NCI-H510A (cell line): ENCODE data around the gene DBT.
"Not testable (repeated sequence)": the region's sequence is repeated elsewhere in the genome, so short reads cannot be mapped to it uniquely, and the experiment has no call there.

ENCODE experiments used
- DNase-seq: peaks from one replicate; lab custom pipeline; 2025; lab: John Stamatoyannopoulos, UW

Gene DBT

DNA sequence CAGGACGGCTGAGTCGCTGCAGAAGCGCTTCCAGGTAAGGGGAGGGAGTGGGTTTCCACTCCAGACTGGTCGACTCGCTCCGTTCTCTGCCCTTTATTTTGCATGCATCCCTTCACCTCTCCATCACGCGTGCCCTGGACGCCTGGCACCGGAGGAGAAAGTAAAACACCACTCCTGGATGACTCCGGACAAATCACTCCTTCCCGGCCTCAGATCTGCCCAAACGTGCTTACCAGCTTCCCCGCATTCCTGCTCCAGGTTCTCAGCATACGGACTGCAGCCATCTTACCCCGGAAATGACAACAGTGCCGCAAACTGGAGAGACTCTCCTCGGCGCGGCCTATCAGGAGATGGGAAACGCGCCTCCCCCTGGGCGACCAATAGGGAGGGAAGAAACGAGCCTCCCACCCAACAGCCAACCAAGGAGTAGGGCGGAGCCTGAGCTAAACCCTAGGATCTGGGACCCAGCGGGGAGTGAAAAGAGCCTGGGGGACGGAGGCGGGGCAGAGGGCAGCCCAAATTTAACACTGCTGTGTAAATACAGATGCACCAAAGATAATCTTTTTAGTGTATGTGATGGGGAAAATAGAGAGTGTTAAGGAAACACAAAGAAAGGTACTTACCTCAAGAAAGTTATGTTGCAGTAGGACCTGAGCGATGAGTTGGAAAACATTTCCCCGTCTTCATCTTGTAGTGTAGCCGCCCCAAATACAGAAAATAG, at the start of gene DBT:
DBT (minus strand) TSS at position 298 of the 721 bp plus-strand sequence; CDS start at position 284, 14 bp downstream.
- peak; percentile 94 for DNase-seq

DNA sequence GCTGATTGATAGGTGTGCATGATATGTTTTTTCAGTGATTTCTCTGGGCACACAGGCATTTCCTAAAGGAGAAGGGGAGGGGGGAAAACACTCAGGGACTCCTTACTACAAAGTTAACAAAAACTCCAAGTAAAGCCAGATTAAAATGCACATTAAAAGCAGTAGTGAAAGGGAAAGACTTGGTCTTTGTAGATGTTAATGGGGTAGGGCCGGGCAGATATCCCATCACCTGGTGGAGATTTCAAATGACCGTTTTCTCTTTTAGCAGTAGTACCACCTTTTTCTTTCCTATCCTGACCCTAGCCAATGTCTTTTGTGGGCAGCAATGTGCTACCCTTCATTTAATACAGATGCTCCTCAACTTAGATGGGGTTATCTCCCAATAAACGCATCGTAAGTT, 48.9 kb upstream of the DBT start:
- DNase-seq = no peak

DNA sequence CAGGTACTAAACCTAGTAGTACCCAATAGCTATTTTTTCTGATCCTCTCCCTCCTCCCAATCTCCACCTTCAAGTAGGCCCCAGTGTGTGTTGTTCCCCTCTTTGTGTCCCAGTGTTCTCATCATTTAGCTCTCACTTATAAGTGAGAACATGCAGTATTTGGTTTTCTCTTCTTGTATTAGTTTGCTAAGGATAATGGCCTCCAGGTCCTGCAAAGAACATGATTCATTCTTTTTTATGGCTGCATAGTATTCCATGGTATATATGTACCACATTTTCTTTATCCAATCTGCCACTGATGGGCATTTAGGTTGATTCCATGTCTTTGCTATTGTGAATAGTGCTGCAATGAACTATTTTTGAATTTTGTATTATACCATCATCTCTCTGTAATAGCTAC, 47.4 kb upstream of the DBT start:
- not testable (repeated sequence) for DNase-seq

DNA sequence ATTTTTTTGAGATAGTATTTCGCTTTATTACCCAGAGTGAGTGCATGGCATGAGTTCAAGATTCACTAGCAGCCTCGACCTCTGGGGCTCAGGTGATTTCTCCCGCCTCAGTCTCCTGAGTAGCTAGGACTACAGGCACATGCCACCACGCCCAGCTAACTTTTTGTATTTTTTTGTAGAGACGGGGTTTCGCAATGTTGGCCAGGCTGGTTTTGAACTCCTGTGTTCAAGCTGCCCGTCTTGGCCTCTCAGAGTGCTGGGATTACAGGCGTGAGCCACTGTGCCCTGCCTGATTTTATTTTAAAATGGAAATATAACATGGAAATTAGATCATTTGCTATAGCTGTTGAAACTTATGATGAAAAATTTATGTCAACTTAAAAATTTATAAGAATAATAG, 46.5 kb upstream of the DBT start:
- DNase-seq = no peak

DNA sequence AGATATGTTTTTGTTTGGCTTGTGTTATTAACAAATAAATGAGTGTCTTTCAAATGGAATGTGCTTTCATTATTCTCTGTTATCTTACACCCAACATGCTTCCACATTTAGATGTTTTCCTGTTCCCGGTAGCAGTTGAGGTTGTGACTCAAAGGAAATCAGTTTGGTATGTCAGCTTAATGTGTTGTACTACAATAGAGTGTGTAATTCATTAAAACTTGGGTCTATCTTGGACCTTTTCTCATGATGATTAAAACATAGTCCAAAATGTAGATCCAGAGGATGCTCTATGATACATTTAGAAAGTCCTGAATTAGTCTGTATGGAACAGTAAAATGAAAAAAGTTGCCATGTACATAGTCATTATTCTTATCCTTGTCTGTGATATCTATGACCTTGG, 43.1 kb upstream of the DBT start:
- no peak for DNase-seq

DNA sequence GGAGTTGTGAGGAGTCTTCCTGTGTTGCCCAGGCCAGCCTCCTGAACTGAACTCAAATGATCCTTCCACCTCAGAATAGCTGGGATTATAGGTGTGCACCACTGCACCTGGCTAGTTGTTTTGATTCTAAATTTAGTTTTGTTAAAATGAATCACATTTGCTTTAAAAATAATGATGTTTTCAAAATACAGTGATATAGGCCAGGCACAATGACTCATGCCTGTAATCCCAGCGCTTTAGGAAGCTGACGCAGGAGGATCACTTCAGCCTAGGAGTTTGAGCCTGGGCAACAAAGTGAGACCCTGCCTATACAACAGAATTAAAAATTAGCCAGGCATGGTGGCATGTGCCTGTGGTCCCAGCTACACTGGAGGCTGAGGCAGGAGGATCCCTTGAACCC, 40.7 kb upstream of the DBT start:
- DNase-seq = no peak

DNA sequence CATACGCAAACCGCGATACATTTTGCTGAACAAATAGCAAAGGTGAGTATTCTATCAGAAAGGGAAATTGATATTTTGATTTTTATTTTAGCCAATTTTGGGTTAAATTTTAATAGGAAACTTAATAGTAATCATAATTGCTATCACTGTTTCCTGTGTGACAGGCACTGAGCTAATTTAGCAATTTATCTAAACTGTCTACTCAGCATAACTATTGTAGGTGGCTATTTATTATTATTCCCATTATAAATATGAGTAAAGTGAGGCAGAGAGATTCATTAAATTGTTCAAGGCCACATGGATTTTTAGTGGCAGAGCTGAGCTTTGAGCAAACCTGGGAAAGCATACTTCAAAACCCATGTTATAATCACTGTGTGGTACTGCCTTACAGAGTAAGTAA, 37.5 kb upstream of the DBT start:
- no peak for DNase-seq

DNA sequence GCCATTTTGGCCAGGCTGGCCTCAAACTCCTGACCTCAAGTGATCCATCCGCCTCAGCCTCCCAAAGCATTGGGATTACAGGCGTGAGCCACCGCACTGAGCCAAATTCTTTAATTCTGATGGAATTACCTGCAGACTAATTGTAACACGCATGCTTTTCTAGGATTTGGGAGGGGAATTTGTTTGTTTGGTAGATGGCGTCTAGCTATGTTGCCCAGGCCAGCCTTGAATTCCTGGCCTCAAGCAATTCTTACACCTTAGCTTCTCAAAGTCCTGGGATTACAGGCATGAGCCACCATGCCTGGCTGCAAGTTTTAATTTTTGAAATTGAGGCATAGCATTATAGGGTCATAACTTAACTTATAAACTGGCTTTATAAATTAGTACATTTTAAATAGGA, 35.0 kb upstream of the DBT start:
- no peak for DNase-seq

DNA sequence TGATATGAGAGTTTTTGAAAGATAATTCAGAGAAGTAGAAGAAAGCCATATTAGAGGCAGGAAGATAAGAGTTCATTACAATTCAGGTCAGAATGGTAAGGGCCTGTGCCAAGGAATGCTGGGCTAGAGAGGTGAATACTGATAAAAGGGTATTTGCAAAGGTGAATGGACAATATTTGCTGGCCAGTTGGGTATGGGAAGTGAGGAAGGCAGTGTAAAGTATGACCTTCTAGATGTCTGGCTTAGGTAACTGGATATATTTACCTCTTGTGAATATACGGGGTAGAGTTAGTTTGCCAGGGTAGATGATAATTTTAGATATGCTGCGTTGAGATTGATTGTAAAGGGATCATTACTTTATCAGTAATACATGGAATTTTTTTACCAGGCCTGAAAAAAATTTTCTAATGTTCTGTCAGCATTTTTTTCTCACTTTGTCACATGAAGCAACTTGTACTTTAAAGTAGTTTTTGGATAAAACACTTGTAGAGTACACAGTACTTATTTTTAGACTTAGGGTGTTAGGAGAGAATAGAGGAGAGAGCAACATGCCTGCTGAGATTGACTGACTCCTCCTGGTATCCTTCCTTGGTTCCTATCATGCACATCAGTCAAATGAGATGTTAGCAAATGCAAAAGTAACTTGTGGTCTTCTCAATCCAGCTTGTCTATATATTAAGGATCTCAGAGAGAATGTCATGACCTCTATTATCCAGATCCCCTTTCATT, 30.5 kb upstream of the DBT start:
- no peak for DNase-seq

DNA sequence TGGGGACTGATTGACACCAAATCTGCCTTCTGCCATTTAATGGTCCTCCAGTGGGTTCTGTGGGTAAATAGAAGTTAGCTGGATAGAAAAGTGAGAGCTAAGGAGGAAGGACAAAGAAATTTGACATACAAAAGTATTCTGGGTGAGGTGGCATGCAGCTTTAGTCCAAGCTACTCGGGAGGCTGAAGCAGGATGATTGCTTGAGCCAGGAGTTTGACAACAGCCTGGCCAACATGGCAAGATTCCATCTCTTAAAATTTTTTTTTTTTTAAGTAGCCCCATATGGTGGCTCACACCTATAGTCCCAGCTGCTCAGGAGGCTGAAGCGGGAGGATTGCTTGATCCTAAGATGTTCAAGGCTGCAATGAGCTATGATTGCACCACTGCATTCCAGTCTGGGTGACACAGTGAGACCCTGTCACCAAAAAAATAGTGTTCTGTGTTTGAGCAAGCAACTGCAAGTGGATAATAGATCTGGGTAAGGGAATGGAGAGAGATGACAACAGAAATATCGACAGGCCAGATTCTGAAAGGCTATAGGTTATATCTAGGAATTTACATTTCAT, 29.8 kb upstream of the DBT start:
- no peak for DNase-seq

DNA sequence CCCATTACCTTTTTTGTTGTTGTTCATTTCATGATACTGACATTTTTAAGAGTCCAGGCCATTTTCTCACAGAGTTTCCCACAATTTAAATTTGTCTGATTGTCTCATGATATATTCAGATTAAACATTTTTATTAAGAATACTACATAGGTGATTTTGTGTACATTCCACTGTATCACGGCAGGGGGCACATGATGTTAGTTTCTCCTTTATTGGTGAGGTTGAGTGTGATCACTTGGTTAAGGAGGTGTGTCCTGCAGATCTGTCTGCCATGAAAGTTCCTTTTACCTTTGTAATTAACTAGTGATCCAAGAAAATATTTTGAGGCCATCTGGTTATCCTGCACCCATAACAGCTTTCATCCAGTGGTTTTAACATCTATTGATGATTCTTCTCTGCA, 28.2 kb upstream of the DBT start:
- no peak for DNase-seq

DNA sequence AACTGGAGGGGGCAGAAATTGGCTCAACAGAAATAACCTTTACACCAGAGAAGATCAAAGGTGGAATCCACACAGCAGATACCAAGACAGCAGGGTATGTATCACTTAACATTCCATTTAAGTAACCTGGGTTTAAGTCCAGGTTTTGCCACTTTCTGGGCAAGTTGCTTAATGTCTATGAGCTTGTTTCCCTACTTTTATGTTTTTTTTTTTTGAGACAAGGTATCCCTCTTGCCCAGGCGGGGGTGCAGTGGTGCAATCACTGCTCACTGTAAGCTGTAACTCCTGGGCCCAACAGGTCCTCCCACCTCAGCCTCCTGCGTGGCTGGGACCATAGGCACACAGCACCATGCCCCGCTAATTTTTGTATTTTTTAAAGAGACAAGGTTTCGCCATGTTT, 18.6 kb upstream of the DBT start:
- DNase-seq = no peak

DNA sequence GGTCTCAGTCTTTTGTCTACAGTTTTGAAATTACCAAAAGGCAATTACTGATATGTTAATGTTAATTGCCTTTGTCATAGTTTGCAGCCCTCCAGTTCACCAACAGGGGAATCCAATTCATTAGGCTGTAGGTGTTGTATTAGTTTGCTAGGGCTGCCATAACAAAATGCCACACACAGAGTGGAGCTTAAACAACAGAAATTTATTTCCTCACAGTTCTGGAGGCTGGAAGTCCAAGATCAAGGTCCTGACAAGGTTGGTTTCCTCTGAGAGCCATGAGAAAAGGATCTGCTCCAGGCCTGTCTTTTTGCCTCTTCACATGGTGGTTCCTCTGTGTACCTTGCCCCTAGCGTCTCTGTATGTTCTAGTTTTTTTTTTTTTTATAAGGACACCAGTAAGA, 17.6 kb upstream of the DBT start:
- no peak for DNase-seq

DNA sequence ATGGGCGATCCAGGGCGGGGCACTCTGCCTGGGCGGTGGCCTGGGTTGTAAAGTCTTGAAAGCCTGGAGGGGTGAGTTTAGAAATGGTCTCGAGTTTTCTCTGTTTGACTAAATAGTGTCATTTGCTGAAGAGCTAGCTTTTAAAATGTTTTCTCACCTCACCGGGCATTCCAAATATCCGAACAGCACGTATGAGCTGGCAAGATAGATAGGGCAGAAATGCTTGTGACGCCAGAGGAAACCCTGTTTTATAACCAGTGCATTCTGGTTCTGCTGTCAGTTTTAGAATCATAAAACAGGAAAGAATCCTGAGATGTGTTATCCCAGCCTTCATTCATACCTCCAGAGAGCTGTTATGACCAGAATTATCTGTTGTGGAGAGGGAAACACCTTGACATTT, 17.1 kb upstream of the DBT start:
- no peak for DNase-seq

DNA sequence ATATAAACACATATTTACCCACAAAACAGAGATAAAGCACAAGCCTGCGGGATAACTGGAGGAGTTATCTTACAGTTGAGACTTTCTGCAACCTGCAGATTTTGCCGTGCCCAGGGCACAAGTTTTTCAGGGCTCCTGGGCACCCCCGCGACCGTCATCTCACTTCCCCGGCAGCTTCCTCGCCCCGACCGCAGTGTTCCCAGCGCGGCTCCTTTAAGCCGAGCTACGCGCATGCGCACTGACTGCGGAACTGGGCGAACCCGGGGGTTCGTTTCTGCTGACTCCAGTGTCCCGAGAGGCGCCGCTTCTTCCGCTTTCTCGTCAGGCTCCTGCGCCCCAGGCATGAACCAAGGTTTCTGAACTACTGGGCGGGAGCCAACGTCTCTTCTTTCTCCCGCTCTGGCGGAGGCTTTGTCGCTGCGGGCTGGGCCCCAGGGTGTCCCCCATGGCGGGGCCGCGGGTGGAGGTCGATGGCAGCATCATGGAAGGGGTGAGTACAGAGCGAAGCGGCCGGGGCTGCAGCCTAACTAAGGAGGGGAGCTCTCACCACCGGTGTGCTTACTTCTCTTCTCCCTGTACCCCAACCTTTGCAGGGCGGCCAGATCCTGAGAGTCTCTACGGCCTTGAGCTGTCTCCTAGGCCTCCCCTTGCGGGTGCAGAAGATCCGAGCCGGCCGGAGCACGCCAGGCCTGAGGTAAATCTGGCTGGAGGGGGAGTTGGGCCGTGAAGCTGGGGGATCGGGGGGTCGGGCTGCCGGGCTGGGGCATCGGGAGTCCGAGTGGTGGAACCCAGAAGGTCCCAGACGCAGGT, 16.5 kb upstream of the DBT start, which contains the start of gene RTCA:
RTCA (plus strand) TSS at position 286 of the 810 bp plus-strand sequence; CDS start at position 446, 160 bp downstream.
- DNase-seq = peak; percentile 86

DNA sequence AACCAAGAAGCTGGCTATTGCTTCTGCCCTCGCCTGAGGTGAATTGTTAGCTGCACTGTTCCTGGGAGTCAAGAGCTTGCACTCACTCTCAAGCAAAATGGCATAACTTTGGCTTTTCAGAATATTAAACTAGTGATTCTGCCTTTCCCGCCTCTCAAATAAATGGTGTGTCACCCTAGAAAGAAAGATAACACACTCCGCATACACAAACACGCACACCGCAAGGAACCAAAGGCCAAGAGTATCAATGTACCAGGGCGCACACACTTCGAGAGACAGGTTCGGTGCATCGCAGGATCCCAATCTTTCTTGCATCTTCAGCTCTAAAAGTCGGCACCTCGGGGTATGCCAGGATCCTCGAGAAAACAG, 15.9 kb upstream of the DBT start:
- DNase-seq = no peak

DNA sequence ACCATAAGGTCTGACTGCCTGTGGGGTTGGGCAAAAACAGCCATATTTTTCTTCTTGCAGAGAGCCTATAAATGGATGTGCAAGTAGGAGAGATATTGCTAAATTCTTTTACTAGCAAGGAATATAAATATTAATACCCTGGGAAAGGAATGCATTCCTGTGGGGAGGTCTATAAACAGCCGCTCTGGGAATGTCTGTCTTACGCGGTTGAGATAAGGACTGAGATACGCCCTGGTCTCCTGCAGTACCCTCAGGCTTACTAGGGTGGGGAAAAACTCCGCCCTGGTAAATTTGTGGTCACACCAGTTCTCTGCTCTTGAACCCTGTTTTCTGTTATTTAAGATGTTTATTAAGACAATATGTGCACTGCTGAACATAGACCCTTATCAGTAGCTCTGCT, 14.4 kb upstream of the DBT start:
- DNase-seq = not testable (repeated sequence)

DNA sequence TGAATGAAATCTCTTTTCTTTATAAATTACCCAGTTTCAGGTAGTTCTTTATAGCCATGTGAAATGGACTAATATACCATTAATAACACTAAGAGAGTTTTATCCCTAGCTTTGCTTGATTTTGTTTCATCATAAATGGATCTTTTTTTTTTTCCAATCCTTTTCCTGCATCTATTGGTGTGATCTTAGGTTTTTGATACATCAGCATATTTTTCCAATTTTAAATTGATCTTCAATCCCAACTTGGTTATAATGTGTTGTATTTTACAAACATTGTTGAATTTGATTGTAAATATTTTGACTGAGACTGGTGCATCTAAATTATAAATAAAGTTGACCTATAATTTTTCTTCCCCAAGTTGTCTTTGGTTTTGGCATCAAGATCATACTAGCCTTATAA, 12.1 kb upstream of the DBT start:
- no peak for DNase-seq

DNA sequence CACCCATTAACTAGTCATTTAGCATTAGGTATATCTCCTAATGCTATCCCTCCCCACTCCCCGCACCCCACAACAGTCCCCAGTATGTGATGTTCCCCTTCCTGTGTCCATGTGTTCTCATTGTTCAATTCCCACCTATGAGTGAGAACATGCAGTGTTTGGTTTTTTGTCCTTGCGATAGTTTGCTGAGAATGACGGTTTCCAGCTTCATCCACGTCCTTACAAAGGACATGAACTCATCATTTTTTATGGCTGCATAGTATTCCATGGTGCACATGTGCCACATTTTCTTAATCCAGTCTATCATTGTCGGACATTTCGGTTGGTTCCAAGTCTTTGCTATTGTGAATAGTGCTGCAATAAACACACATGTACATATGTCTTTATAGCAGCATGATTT, 8.8 kb upstream of the DBT start:
- not testable (repeated sequence) for DNase-seq

DNA sequence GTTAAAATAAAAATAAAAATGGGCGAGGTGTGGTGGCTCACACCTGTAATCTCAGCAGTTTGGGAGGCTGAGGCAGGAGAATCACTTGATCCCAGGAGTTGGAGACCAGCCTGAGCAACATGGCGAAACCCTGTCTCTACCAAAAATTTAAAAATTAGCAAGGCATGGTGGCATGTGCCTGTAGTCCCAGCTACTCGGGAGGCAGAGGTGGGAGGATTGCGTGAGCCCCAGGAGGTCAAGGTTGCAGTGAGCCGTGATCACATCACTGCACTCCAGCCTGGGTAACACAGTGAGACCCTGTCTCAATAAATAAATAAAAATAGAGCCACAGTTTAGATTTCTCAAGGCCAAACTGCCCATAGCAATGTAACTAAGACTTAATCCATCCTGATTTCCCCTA, 6.6 kb upstream of the DBT start:
- DNase-seq = not testable (repeated sequence)

DNA sequence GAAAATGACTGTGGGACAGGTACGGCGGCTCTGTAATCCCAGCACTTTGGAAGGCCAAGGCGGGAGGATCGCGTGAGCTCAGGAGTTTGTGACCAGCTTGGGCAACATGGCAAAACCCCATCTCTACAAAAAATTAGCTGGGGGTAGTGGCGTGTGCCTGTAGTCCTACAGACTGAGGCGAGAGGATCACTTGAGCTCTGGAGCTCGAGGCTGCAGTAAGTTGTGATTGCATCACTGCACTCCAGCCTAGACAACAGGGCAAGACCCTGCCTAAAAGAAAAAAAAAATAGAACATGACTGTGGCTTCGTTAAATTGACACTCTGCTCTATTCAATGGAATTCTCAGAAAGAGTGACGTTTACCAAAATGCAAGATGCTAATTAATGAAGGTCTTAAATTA, 3.9 kb upstream of the DBT start:
- no peak for DNase-seq

DNA sequence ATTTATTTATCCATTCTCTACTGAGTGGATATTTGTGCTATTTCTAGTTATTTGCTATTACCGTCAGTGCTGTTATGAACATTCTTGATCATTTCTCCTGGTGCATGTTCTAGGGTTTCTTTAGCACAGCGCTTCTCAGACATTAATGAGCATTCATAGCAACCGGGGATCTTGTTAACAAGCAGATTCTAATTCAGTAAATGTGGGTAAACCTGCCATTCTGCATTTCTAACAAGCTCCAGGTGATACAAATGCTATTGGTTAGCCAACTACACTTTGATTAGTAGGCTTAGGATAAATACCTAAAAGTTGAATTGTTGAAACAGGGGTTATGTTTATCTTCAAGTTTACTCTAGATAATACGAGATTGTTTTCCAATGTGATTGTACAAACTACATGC, 3.3 kb upstream of the DBT start:
- DNase-seq = no peak

DNA sequence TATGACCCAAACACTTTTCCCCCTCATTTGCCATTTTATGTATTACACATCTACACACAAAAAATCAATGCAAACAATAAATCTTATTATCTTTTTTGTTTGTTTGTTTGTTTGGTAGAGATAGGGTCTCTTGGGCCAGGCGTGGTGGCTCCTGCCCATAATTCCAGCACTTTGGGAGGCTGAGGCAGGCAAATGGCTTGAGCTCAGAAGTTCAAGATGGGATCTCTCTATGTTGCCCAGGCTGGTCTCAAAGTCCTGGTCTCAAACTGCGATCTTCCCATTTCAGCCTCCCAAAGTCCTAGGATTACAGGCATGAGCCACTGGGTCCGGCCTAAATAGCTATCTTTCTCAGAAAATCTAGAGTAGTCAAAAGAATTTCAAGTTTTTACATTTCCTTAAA, 1.2 kb upstream of the DBT start:
- DNase-seq = no peak
